SU-DHL-6 (cell line): ENCODE measurements around the gene HIVEP1.

Experiments used
- H2AFZ ChIP-seq: fragments of 200-600 bp; sonication (generic); 2 replicates; pipeline ENCODE4 v1.6.1; 2014; ENCODE audit warnings: low read depth, mild to moderate bottlenecking, moderate library complexity, mixed read lengths, antibody characterized with exemption, low read length; ENCODE audit not compliant: severe bottlenecking
- H3F3A ChIP-seq: fragments of 200-600 bp; shearing (Covaris generic); 2 replicates; pipeline ENCODE4 v1.6.0; 2016; ENCODE audit warnings: antibody characterized with exemption, mild to moderate bottlenecking; ENCODE audit not compliant: insufficient read depth
- H3K27ac ChIP-seq: fragments of 200-600 bp; sonication (generic); 2 replicates; pipeline ENCODE4 v1.5.1; 2016; ENCODE audit warnings: low read depth, mild to moderate bottlenecking, low read length, moderate library complexity, mixed read lengths
- H3K27me3 ChIP-seq: fragments of 200-600 bp; sonication (generic), shearing (Covaris generic); 2 replicates; pipeline ENCODE4 v1.6.0; 2014; ENCODE audit warnings: mild to moderate bottlenecking, low read length
- H3K36me3 ChIP-seq: fragments of 200-600 bp; sonication (generic); 2 replicates; pipeline ENCODE4 v1.6.1; 2014; ENCODE audit warnings: mild to moderate bottlenecking, low read length, mixed read lengths
- H3K4me2 ChIP-seq: fragments of 300-600, 200-600 bp; shearing (Covaris generic), sonication (generic); 2 replicates; pipeline ENCODE4 v1.6.0; 2014; ENCODE audit warnings: low read length, low read depth, mild to moderate bottlenecking; ENCODE audit not compliant: poor library complexity, severe bottlenecking
- H3K4me3 ChIP-seq: fragments of 200-600 bp; sonication (generic); 2 replicates; pipeline ENCODE4 v1.5.1; 2014; ENCODE audit warnings: antibody characterized with exemption, low read length, mild to moderate bottlenecking, mixed read lengths; ENCODE audit not compliant: insufficient read depth, poor library complexity, severe bottlenecking
- H3K79me2 ChIP-seq: fragments of 200-600 bp; sonication (generic); 2 replicates; pipeline ENCODE4 v1.6.1; 2014; ENCODE audit warnings: mild to moderate bottlenecking, low read length, moderate library complexity; ENCODE audit not compliant: insufficient read depth
- H3K9ac ChIP-seq: fragments of 200-600 bp; sonication (generic); 2 replicates; pipeline ENCODE4 v1.7.0; 2014; ENCODE audit warnings: mild to moderate bottlenecking, low read length
- H3K9me2 ChIP-seq: fragments of 200-600 bp; sonication (generic); replicated peaks from 2 replicates; pipeline ENCODE4 v1.6.1; 2014; ENCODE audit warnings: low read length; ENCODE audit not compliant: insufficient read depth
- H3K9me3 ChIP-seq: fragments of 200-600 bp; sonication (generic); 2 replicates; pipeline ENCODE4 v1.6.1; 2014; ENCODE audit warnings: low read length, mixed read lengths; ENCODE audit not compliant: insufficient read depth
- H4K20me1 ChIP-seq: fragments of 200-600 bp; sonication (generic); 2 replicates; pipeline ENCODE4 v1.6.1; 2014; ENCODE audit warnings: low read depth, mild to moderate bottlenecking, antibody characterized with exemption, low read length, moderate library complexity, mixed read lengths
- EZH2phosphoT487 ChIP-seq: fragments of 200-600 bp; sonication (generic), shearing (Covaris generic); conservative IDR thresholded peaks from 2 replicates; pipeline ENCODE4 v1.6.1; 2018; ENCODE audit warnings: mild to moderate bottlenecking, antibody characterized with exemption, low read length, moderate library complexity, mixed read lengths
- TF ChIP-seq, protein P1 (sequence below): fragments of 200-600 bp; sonication (generic); IDR thresholded peaks from one replicate; pipeline ENCODE4 v1.5.1; 2017; ENCODE audit warnings: antibody characterized with exemption, mild to moderate bottlenecking, low read length, moderate library complexity; ENCODE audit not compliant: insufficient read depth, poor library complexity, severe bottlenecking

The HIVEP1 gene

DNA sequence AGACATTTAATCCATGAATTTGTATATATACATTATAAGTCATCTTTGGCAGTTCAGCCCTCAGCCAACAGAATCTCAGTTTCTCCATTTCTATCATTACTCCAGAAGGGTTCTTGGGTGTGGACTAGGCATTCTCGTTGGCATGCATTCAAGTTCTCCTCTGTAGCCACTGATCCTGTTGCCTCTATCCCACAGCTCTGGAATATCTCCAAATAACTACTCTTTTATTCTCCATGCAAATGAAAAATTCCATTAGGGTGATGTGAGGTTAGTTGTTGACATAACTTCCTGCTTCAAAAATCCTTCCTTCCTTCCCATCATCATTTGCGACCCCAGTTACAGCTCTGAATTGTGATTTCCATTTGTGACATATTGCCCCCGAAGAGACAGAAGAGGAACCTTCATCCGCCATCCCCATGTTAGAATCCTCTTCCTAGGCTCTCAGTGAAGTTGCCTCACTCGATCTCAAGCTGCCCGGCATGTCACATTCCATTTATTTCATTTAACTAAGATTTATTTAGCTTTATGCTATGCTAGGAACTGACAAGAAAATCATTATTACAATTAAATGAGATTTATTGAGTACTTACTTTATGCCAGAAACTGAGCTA, 184.3 kb downstream of the HIVEP1 start:
- H3K79me2 ChIP-seq, result no peaks in the 10 kb centered on the region
- H3K9me2 ChIP-seq, result no peaks in the 10 kb centered on the region
- no peaks in the 10 kb centered on the region for H4K20me1 ChIP-seq
- no peak overlapping the region for H3K9ac ChIP-seq
- H3K27me3 ChIP-seq, result no peaks in the 10 kb centered on the region
- no peak overlapping the region for H3K27ac ChIP-seq
- H2AFZ ChIP-seq, result no peak overlapping the region
- no peak overlapping the region for H3K4me3 ChIP-seq
- TF ChIP-seq, protein P1, sequence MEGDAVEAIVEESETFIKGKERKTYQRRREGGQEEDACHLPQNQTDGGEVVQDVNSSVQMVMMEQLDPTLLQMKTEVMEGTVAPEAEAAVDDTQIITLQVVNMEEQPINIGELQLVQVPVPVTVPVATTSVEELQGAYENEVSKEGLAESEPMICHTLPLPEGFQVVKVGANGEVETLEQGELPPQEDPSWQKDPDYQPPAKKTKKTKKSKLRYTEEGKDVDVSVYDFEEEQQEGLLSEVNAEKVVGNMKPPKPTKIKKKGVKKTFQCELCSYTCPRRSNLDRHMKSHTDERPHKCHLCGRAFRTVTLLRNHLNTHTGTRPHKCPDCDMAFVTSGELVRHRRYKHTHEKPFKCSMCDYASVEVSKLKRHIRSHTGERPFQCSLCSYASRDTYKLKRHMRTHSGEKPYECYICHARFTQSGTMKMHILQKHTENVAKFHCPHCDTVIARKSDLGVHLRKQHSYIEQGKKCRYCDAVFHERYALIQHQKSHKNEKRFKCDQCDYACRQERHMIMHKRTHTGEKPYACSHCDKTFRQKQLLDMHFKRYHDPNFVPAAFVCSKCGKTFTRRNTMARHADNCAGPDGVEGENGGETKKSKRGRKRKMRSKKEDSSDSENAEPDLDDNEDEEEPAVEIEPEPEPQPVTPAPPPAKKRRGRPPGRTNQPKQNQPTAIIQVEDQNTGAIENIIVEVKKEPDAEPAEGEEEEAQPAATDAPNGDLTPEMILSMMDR, result no peak
- TF ChIP-seq EZH2phosphoT487, result no peak
- H3F3A ChIP-seq, result no peaks in the 10 kb centered on the region
- no peaks in the 10 kb centered on the region for H3K9me3 ChIP-seq
- no peak overlapping the region for H3K4me2 ChIP-seq
- no peaks in the 10 kb centered on the region for H3K36me3 ChIP-seq

DNA sequence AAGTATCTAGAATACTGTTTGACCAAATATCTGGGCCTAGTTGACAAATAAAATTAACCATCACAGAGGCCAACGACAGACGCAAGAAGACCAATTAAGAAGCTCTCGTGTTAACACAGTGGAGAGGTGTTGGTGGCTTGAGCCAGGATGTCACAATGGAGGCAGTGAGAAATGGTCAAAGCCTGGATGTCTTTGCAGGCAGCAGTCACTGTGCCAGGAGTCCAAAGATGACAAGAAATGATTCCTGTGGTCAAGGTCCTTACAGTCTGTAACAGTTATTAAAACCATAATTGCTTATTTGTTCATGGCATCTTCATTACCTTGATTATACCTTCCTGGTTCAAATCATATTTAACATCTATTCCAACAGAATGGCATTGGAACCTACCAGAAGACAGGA, 186.7 kb downstream of the HIVEP1 start:
- H3K9me2 ChIP-seq, result no peaks in the 10 kb centered on the region
- H3K27ac ChIP-seq, result no peak overlapping the region
- TF ChIP-seq, protein P1, result no peak
- TF ChIP-seq EZH2phosphoT487, result no peak
- no peak overlapping the region for H3K4me3 ChIP-seq
- no peaks in the 10 kb centered on the region for H3K79me2 ChIP-seq
- H4K20me1 ChIP-seq, result no peaks in the 10 kb centered on the region
- no peak overlapping the region for H3K9ac ChIP-seq
- H3K27me3 ChIP-seq, result no peaks in the 10 kb centered on the region
- no peaks in the 10 kb centered on the region for H3K9me3 ChIP-seq
- no peak overlapping the region for H3K4me2 ChIP-seq
- H3F3A ChIP-seq, result no peaks in the 10 kb centered on the region
- no peak overlapping the region for H2AFZ ChIP-seq
- no peaks in the 10 kb centered on the region for H3K36me3 ChIP-seq

- no peak overlapping the region for H3K4me2 ChIP-seq
- H3K79me2 ChIP-seq, result no peaks in the 10 kb centered on the region
- no peaks in the 10 kb centered on the region for H3F3A ChIP-seq
- H4K20me1 ChIP-seq, result no peaks in the 10 kb centered on the region
- no peaks in the 10 kb centered on the region for H3K9me2 ChIP-seq
- no peak overlapping the region for H3K9ac ChIP-seq
- H3K4me3 ChIP-seq, result no peak overlapping the region
- TF ChIP-seq, protein P1, result no peak
- no peak for TF ChIP-seq EZH2phosphoT487
- no peak overlapping the region for H3K27ac ChIP-seq
- H3K27me3 ChIP-seq, result no peaks in the 10 kb centered on the region
- H3K9me3 ChIP-seq, result no peaks in the 10 kb centered on the region
- no peak overlapping the region for H2AFZ ChIP-seq
- H3K36me3 ChIP-seq, result no peaks in the 10 kb centered on the region
Measured at GRCh38 chr6:12200015-12200564, 188.0 kb downstream of the HIVEP1 start.
